Measurements from ENCODE around the gene TEKT5. TPM values are rescaled to one million over a fixed set of nuclear protein-coding genes. Genes with fewer than 3 reads are reported as not detected.
A peak's percentile ranks its signal among the peaks of the same experiment; 100 is the strongest.

The TEKT5 gene
- total and polyA plus RNA-seq, 9 donors: 0.13 to 0.39 (median 0.16) TPM; not detected in 4

- DNase-seq: no peak
These were observed 19.5 kb downstream of the TEKT5 start for GRCh38 chr16:10675216-10675615.

GRCh38 chr16:10671729-10672128 is 23.0 kb downstream of the TEKT5 start:
- no peak for DNase-seq
- H3K9me3 ChIP-seq (replicated peaks; ENCODE audit: control insufficient read depth, low read depth, low read length): no peaks in the 10 kb centered on the region
- H3K27me3 ChIP-seq (ENCODE audit: control insufficient read depth, insufficient read depth, low read length): peaks cover 2% of the 10 kb centered on the region
- WGBS (ENCODE audit: insufficient coverage): 31% methylated on average over 2 of the region's 4 CpGs
- no peak overlapping the region for H3K4me3 ChIP-seq (ENCODE audit: low read length)
- no peaks in the 10 kb centered on the region for H3K4me1 ChIP-seq (ENCODE audit: control insufficient read depth, insufficient read depth, low read length)
- no peaks in the 10 kb centered on the region for H3K36me3 ChIP-seq (ENCODE audit: control insufficient read depth, insufficient read depth, low read length)
- no peak overlapping the region for H3K27ac ChIP-seq (ENCODE audit: low read length)

More at GRCh38 chr16:10675216-10675615, 19.5 kb downstream of the TEKT5 start:
- 88% methylated on average over 9 of the region's 11 CpGs for WGBS (ENCODE audit: insufficient coverage)
- no peaks in the 10 kb centered on the region for H3K4me1 ChIP-seq (ENCODE audit: control insufficient read depth, insufficient read depth, low read length)
- H3K27me3 ChIP-seq (ENCODE audit: control insufficient read depth, insufficient read depth, low read length): peaks cover 6% of the 10 kb centered on the region
- H3K36me3 ChIP-seq (ENCODE audit: control insufficient read depth, insufficient read depth, low read length): no peaks in the 10 kb centered on the region
- H3K27ac ChIP-seq (ENCODE audit: low read length): no peak overlapping the region
- no peaks in the 10 kb centered on the region for H3K9me3 ChIP-seq (replicated peaks; ENCODE audit: control insufficient read depth, low read depth, low read length)
- no peak overlapping the region for H3K4me3 ChIP-seq (ENCODE audit: low read length)

- Histone ChIP-seq H3K4me1 (ENCODE audit: control insufficient read depth, insufficient read depth, low read length) (no peaks in the 10 kb centered on the region), H3K9me3 (replicated peaks; ENCODE audit: control insufficient read depth, low read depth, low read length) (no peaks in the 10 kb centered on the region), H3K27me3 (ENCODE audit: control insufficient read depth, insufficient read depth, low read length) (no peaks in the 10 kb centered on the region), H3K36me3 (ENCODE audit: control insufficient read depth, insufficient read depth, low read length) (no peaks in the 10 kb centered on the region), H3K4me3 (ENCODE audit: low read length) (no peak overlapping the region), H3K27ac (ENCODE audit: low read length) (no peak overlapping the region)
- 70% methylated on average over 4 of the region's 4 CpGs for WGBS (ENCODE audit: insufficient coverage)
- DNase-seq: no peak
These were observed 24.9 kb downstream of the TEKT5 start for GRCh38 chr16:10669791-10670190.

- 20% methylated on average over 1 of the region's 8 CpGs for WGBS (ENCODE audit: insufficient coverage)
- Histone ChIP-seq H3K4me3 (ENCODE audit: low read length) (no peak overlapping the region), H3K4me1 (ENCODE audit: control insufficient read depth, insufficient read depth, low read length) (peaks cover 4% of the 10 kb centered on the region), H3K36me3 (ENCODE audit: control insufficient read depth, insufficient read depth, low read length) (no peaks in the 10 kb centered on the region), H3K27me3 (ENCODE audit: control insufficient read depth, insufficient read depth, low read length) (no peaks in the 10 kb centered on the region), H3K9me3 (replicated peaks; ENCODE audit: control insufficient read depth, low read depth, low read length) (no peaks in the 10 kb centered on the region), H3K27ac (ENCODE audit: low read length) (no peak overlapping the region)
- DNase-seq: peak; percentile 47
These were observed 26.2 kb downstream of the TEKT5 start for GRCh38 chr16:10668322-10669045.

- H3K36me3 ChIP-seq (ENCODE audit: control insufficient read depth, insufficient read depth, low read length): no peaks in the 10 kb centered on the region
- H3K4me3 ChIP-seq (ENCODE audit: low read length): no peak overlapping the region
- WGBS (ENCODE audit: insufficient coverage): 78% methylated on average over 6 of the region's 8 CpGs
- no peak for DNase-seq
- no peaks in the 10 kb centered on the region for H3K27me3 ChIP-seq (ENCODE audit: control insufficient read depth, insufficient read depth, low read length)
- H3K4me1 ChIP-seq (ENCODE audit: control insufficient read depth, insufficient read depth, low read length): peaks cover 11% of the 10 kb centered on the region
- H3K27ac ChIP-seq (ENCODE audit: low read length): no peak overlapping the region
- H3K9me3 ChIP-seq (replicated peaks; ENCODE audit: control insufficient read depth, low read depth, low read length): no peaks in the 10 kb centered on the region
These were observed 27.5 kb downstream of the TEKT5 start for GRCh38 chr16:10667239-10667638.

GRCh38 chr16:10666291-10666690 is 28.4 kb downstream of the TEKT5 start:
- H3K36me3 ChIP-seq (ENCODE audit: control insufficient read depth, insufficient read depth, low read length): no peaks in the 10 kb centered on the region
- no peaks in the 10 kb centered on the region for H3K9me3 ChIP-seq (replicated peaks; ENCODE audit: control insufficient read depth, low read depth, low read length)
- peaks cover 11% of the 10 kb centered on the region for H3K4me1 ChIP-seq (ENCODE audit: control insufficient read depth, insufficient read depth, low read length)
- no peak overlapping the region for H3K4me3 ChIP-seq (ENCODE audit: low read length)
- H3K27me3 ChIP-seq (ENCODE audit: control insufficient read depth, insufficient read depth, low read length): no peaks in the 10 kb centered on the region
- no peak overlapping the region for H3K27ac ChIP-seq (ENCODE audit: low read length)
- DNase-seq: no peak
- 78% methylated on average over 3 of the region's 4 CpGs for WGBS (ENCODE audit: insufficient coverage)

GRCh38 chr16:10665166-10665565 is 29.6 kb downstream of the TEKT5 start:
- Histone ChIP-seq H3K4me1 (ENCODE audit: control insufficient read depth, insufficient read depth, low read length) (peaks cover 11% of the 10 kb centered on the region), H3K27ac (ENCODE audit: low read length) (no peak overlapping the region), H3K36me3 (ENCODE audit: control insufficient read depth, insufficient read depth, low read length) (no peaks in the 10 kb centered on the region), H3K27me3 (ENCODE audit: control insufficient read depth, insufficient read depth, low read length) (no peaks in the 10 kb centered on the region), H3K4me3 (ENCODE audit: low read length) (no peak overlapping the region), H3K9me3 (replicated peaks; ENCODE audit: control insufficient read depth, low read depth, low read length) (no peaks in the 10 kb centered on the region)
- WGBS (ENCODE audit: insufficient coverage): 64% methylated on average over 5 of the region's 7 CpGs
- no peak for DNase-seq

GRCh38 chr16:10664720-10665126 is 30.0 kb downstream of the TEKT5 start:
- Histone ChIP-seq H3K4me1 (ENCODE audit: control insufficient read depth, insufficient read depth, low read length) (peaks cover 11% of the 10 kb centered on the region), H3K27ac (ENCODE audit: low read length) (no peak overlapping the region), H3K36me3 (ENCODE audit: control insufficient read depth, insufficient read depth, low read length) (no peaks in the 10 kb centered on the region), H3K4me3 (ENCODE audit: low read length) (no peak overlapping the region), H3K9me3 (replicated peaks; ENCODE audit: control insufficient read depth, low read depth, low read length) (no peaks in the 10 kb centered on the region), H3K27me3 (ENCODE audit: control insufficient read depth, insufficient read depth, low read length) (no peaks in the 10 kb centered on the region)
- WGBS (ENCODE audit: insufficient coverage): 86% methylated on average over 1 of the region's 2 CpGs
- no peak for DNase-seq

- Histone ChIP-seq H3K36me3 (ENCODE audit: control insufficient read depth, insufficient read depth, low read length) (no peaks in the 10 kb centered on the region), H3K4me1 (ENCODE audit: control insufficient read depth, insufficient read depth, low read length) (peaks cover 11% of the 10 kb centered on the region), H3K27ac (ENCODE audit: low read length) (peak overlapping the region; percentile 35), H3K4me3 (ENCODE audit: low read length) (no peak overlapping the region), H3K27me3 (ENCODE audit: control insufficient read depth, insufficient read depth, low read length) (no peaks in the 10 kb centered on the region), H3K9me3 (replicated peaks; ENCODE audit: control insufficient read depth, low read depth, low read length) (no peaks in the 10 kb centered on the region)
- DNase-seq: peak; percentile 27
- 77% methylated on average over 3 of the region's 4 CpGs for WGBS (ENCODE audit: insufficient coverage)
These were observed 31.0 kb downstream of the TEKT5 start for GRCh38 chr16:10663744-10664143.

GRCh38 chr16:10663146-10663545 is 31.6 kb downstream of the TEKT5 start:
- H3K27me3 ChIP-seq (ENCODE audit: control insufficient read depth, insufficient read depth, low read length): no peaks in the 10 kb centered on the region
- H3K9me3 ChIP-seq (replicated peaks; ENCODE audit: control insufficient read depth, low read depth, low read length): no peaks in the 10 kb centered on the region
- no peaks in the 10 kb centered on the region for H3K36me3 ChIP-seq (ENCODE audit: control insufficient read depth, insufficient read depth, low read length)
- no peak overlapping the region for H3K4me3 ChIP-seq (ENCODE audit: low read length)
- peak; percentile 97 for DNase-seq
- H3K27ac ChIP-seq (ENCODE audit: low read length): peak overlapping the region; percentile 35
- 25% methylated on average over 1 of the region's 1 CpG for WGBS (ENCODE audit: insufficient coverage)
- H3K4me1 ChIP-seq (ENCODE audit: control insufficient read depth, insufficient read depth, low read length): peaks cover 11% of the 10 kb centered on the region
